Measurements from ENCODE around the gene KIAA0513.

GRCh38 chr16:85057212-85057889 is 29.8 kb downstream of the KIAA0513 start:
- no peak for TF ChIP-seq CTCF (IDR thresholded peaks at IDR 0.05)
- no peak for TF ChIP-seq EZH2 (IDR thresholded peaks at IDR 0.05; ENCODE audit: borderline replicate concordance, insufficient read depth, low read depth, low read length, poor library complexity, severe bottlenecking)
